HG02623 (cell line): ENCODE measurements around the gene ODC1.
"Not testable (repeated sequence)": the region's sequence is repeated elsewhere in the genome, so short reads cannot be mapped to it uniquely, and the experiment has no call there.

ENCODE experiments used
- ATAC-seq: cut with Tn5 transposase; IDR thresholded peaks from one replicate; pipeline ENCODE4 v1.9.1; 2021; ENCODE audit warnings: moderate library complexity; ENCODE audit not compliant: unreplicated experiment

Gene ODC1

DNA sequence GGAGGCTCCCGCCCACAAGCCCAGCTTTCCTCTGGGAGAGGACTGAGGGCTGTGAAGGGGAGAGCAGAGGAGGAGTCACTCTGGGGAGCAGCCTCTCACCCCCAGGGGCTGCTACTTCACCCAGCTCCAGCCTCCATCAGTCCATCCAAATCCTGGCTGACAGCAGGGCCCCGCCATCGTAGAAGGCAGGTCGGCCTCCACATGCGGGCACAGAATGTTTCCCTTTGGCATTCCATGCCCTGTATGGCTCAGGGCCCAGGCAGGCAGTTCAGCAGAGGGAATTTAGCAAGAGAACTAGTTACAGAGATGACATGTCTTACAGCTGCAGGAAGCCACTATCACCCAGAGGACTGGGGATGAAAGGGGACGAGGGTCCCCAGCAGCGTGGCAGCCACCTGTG lies 6.4 kb upstream of the ODC1 start:
- no peak for ATAC-seq

GRCh38 chr2:10453905-10454298 lies 5.8 kb upstream of the ODC1 start:
- ATAC-seq, result no peak

- no peak for ATAC-seq
These were observed 5.1 kb upstream of the ODC1 start for GRCh38 chr2:10452956-10453904.

GRCh38 chr2:10452312-10452711 lies 4.2 kb upstream of the ODC1 start:
- no peak for ATAC-seq

- ATAC-seq, result no peak
These were observed 3.7 kb upstream of the ODC1 start for GRCh38 chr2:10451819-10452218.

GRCh38 chr2:10449838-10450691 lies 1.9 kb upstream of the ODC1 start:
- ATAC-seq, result no peak

DNA sequence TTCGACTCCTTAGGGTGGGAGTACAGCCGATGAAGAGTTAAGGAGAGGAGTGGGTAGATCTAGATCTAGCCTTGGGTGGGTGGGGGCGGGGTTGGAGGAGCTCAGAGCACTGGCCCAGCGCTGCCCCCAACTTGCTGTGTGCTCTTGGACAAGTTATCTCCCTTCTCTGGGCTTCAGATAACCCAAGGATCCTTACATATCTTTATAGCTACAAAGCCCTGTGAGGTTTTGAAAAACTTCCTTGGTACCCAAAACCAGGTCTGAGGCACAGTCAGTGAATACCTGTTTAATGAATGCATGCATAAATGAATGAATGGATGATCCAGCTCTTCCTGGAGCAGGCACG lies 1.3 kb upstream of the ODC1 start:
- no peak for ATAC-seq

DNA sequence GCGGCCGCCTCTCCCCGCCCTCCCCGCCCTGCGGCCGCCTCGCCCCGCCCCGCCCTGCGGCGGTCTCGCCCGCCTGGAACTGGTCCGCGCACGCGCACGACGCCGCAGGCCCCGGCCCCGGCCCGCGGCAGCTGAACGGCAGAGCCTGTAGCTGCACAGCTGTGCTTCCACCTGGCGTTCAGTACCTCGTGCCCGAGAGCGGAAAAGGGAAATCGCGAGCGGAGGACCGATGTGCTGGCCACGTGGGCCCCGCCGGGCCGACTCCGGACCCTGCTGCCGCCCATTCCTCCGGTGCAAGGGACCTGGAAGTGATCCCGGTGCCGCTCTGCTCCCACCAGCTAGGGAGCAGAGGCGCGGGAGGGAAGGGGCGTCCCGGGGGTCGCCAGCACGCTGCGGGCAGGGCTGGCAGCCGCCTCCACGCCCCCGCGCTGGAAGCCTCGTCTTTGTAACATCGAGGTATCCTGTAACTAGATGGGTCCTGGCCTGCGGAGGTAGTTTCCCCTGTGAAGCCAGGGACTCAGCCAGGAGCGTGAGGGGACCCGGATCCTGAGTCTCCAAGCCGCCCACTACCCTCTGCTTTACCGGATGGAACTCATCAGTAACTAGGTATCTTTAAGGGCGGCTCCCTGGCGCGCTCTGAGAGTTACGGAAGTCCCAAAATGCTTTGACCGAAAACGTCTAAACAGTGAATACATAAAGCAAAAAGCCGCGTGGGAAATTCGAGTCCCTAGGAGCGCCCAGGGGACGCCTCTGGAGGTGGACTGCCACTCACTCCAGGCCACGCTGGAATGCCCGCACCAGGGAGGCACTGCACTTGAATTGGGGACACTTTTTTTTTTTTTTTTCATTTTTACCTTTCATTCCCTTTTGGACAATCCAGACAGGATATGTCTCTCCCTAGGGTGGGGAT lies 704 bp upstream of the ODC1 start:
- ATAC-seq, result peak; percentile 51

- peak; percentile 19 for ATAC-seq
These were observed 730 bp downstream of the ODC1 start for GRCh38 chr2:10447300-10447894.

DNA sequence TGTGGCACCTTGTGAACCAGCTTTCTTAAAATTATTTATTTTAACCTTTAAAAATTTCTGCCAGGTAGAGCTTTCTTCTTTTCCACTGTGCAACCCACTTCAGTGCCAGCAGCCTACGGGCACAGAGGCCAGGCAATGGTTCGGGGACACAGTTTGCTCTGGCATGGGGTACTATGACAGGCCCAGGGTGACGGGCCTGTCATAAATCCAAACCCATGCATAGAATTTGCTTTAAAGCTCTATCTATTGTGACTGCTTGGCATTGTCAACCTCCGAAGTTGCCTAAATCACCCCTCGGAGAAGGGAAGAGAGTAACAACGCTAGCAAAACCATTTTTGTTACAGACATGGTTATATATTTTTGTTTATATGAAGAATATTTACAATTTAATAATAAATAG lies 1.5 kb downstream of the ODC1 start:
- no peak for ATAC-seq

DNA sequence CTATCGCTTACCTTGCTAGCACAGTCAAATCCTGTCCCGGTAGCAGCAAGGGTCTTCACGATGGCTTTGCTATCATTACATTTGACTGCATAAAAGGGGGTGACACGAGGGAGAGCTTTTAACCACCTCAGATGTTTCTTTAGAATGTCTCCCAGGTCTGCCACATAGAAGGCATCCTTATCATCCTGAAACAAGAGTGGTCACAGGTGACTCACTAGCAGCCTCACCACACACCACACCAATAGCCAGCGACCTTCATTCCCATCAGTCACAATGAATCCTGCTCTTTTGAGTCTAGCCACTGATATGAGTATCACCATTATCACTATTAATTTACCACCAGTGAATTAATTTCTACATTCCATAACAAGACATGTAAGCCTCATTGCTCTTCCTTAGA lies 3.7 kb downstream of the ODC1 start:
- ATAC-seq, result no peak

DNA sequence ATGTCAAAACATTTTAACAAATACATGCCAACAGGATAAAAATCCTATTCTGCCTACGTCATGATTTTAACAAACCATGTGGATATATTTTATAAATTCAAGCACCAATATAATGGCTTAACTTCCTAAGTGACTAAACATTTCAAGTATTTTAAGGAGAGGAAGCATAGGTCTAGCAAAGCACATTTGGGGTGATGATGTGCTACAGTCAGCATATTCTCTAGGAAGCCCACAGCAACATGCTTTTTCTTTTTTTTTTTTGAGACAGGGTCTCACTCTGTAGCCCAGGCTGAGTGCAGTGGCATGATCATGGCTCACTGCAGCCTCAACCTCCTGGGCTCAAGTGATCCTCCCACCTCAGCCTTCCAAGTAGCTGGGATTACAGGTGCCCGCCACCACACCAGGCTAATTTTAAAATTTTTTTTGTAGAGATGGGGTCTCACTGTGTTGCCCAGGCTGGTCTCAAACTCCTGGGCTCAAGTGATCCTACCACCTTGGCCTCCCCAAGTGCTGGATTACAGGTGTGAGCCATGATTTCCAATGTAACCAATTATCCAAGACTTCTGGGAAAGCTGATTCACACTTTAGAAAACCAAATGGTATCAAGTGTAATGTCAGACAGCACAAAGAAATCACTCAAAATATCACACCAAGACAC lies 5.5 kb downstream of the ODC1 start:
- ATAC-seq, result not testable (repeated sequence)

GRCh38 chr2:10441948-10442347 lies 6.2 kb downstream of the ODC1 start:
- ATAC-seq, result no peak

DNA sequence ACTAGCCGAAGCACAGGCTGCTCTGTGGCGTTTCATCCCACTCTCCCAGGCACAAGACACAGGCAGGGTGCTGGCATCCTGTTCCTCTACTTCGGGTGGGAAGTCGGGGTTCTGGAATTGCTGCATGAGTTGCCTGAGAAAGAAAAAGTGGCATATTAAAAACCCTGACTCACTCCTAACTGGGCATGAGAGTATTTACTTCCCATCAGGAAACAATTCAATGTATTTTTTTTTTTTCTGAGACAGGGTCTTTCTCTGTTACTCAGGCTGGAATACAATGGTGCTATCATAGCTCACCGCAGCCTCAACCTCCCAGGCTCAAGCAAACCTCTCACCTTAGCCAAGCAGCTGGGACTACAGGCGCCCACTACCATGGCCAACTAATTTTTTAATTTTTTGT lies 7.4 kb downstream of the ODC1 start:
- ATAC-seq, result no peak

GRCh38 chr2:10439971-10440370 lies 8.2 kb downstream of the ODC1 start:
- ATAC-seq, result no peak

- ATAC-seq, result no peak
These were observed 8.8 kb downstream of the ODC1 start for GRCh38 chr2:10439185-10439879.

DNA sequence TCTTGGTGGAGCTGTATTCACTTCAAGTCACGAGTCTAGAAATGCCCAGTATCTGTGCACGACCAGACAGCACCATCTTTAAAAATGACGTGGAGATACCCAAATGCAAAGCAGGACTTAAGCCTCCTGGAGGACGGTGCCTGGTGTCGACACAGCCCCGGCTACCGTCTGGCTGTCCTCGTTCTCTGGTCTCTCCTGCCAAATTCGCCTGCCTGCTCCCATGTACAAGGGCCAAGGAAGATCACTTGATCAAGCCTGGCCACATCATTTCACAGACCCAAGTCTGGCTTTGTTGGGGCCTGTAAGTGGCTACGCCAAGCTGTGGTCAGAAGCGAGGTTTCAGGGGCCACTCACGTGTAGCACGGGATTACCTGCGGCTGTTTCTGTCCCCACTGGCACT lies 9.4 kb downstream of the ODC1 start:
- no peak for ATAC-seq

DNA sequence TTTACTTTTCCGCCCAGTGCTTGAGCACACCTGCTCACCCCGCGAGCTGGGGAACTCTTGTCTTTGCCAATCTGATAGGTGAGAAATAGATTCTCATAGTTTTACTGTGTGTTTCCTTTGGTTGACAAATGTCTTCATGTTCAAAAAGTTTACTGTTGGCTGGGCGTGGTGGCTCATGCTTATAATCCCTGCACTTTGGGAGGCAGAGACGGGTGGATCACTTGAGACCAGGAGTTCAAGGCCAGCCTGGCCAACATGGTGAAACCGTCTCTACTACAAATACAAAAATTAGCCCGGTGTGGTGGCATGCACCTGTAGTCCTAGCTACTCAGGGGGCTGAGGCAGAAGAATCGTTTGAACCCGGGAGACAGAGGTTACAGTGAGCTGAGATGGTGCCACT lies 10.3 kb downstream of the ODC1 start:
- ATAC-seq, result no peak

DNA sequence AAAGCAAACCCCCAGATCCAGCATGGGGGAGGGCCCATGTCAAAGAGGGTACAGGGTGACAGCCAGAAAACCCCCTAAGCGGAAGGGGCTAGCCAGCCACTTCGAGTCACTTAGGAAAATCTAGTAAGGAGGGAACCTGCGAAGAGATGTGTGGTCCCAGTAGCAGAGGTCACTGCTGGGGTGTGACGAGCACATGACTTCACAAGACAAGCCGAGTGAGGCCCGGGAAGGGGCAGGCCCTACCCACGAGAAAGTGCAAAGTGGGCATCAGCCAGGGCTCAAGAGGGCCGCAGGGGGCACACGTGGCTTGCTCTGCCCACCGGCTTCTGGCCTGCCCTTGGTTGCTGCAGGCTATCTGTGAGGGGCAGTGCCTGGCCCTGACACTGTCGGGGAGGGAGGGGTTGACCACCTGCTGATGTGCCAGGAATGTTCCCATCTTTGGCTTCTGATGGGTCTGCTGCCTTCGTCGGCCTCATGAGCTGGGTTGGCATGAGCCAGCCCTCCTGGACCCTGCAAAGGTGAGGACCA lies 11.5 kb downstream of the ODC1 start:
- ATAC-seq, result no peak
